Breast epithelium (tissue), 3 donors: ENCODE results near the gene UBE2E1.

Experiments
- CTCF ChIP-seq, 3 donors: fragments of 450-650 bp; IDR thresholded peaks; one replicate each; pipeline ENCODE4 v1.5.1; 2016 to 2017; ENCODE audit warnings: antibody characterized with exemption in 3 of 3, mild to moderate bottlenecking in 3 of 3, moderate library complexity in 3 of 3
- POLR2A ChIP-seq: fragments of 450-650 bp; IDR thresholded peaks from one replicate; pipeline ENCODE4 v1.6.1; 2016; ENCODE audit warnings: antibody characterized with exemption, mild to moderate bottlenecking, moderate library complexity
- POLR2AphosphoS5 ChIP-seq, 3 donors: sonication (generic); formaldehyde crosslinking; IDR thresholded peaks; one replicate each; pipeline ENCODE4 v1.6.1; 2017; ENCODE audit warnings: antibody characterized with exemption in 3 of 3

GRCh38 chr3:23872330-23872729, 66.6 kb downstream of the UBE2E1 start:
- TF ChIP-seq POLR2A (no peak), CTCF (IDR thresholded peaks at IDR 0.05) (no peak), POLR2AphosphoS5 (IDR thresholded peaks at IDR 0.05) (no peak)
